Nephron progenitor cell (in vitro differentiated cells): ENCODE data around the gene COL27A1.
"Not testable (repeated sequence)": the region's sequence is repeated elsewhere in the genome, so short reads cannot be mapped to it uniquely, and the experiment has no call there.

ENCODE experiments used
- DNase-seq: peaks from one replicate; pipeline ENCODE4 v3.0.0; 2021
- H3K27ac Mint-ChIP-seq: 2 replicates; pipeline ENCODE4 v1.8.0; 2021; ENCODE audit warnings: mild to moderate bottlenecking, moderate library complexity, mixed read lengths
- H3K27me3 Mint-ChIP-seq: 2 replicates; pipeline ENCODE4 v1.8.0; 2021; ENCODE audit warnings: mild to moderate bottlenecking, low read depth, mixed read lengths; ENCODE audit not compliant: poor library complexity
- H3K36me3 Mint-ChIP-seq: 2 replicates; pipeline ENCODE4 v1.8.0; 2021; ENCODE audit warnings: low read depth, mixed read lengths
- H3K4me1 Mint-ChIP-seq: 2 replicates; pipeline ENCODE4 v1.8.0; 2021; ENCODE audit warnings: mixed read lengths
- H3K4me3 Mint-ChIP-seq: 2 replicates; pipeline ENCODE4 v1.8.0; 2021; ENCODE audit warnings: mild to moderate bottlenecking, moderate library complexity, mixed read lengths
- H3K9me3 Mint-ChIP-seq: 2 replicates; pipeline ENCODE4 v1.8.0; 2021; ENCODE audit warnings: mild to moderate bottlenecking, moderate library complexity, mixed read lengths
- TF ChIP-seq, protein P1 (sequence below): fragments of 200-600 bp; sonication (generic); IDR thresholded peaks from 2 replicates; pipeline ENCODE4 v1.5.0; 2021; ENCODE audit warnings: antibody characterized with exemption

COL27A1 gene

DNA sequence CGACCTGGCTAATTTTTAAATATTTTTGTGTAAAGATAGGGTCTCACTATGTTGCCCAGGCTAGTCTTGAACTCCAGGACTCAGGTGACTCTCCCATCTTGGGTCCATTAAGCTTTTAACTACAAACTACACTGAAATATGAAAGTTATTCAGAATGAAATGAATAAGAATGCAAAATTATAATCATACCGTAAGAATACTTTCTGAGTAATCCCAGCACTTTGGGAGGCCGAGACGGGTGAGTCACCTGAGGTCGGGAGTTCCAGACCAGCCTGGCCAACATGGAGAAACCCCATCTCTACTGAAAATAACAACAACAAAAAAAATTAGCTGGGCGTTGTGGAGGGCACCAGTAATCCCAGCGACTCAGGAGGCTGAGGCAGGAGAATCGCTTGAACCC lies 166.4 kb downstream of the COL27A1 start:
- Mint-ChIP-seq H3K27ac (no peak overlapping the region), H3K4me3 (no peak overlapping the region), H3K27me3 (peaks cover 3% of the 10 kb centered on the region), H3K4me1 (peaks cover under 1% of the 10 kb centered on the region), H3K9me3 (no peaks in the 10 kb centered on the region), H3K36me3 (no peaks in the 10 kb centered on the region)
- no peak for DNase-seq
- TF ChIP-seq, protein P1, sequence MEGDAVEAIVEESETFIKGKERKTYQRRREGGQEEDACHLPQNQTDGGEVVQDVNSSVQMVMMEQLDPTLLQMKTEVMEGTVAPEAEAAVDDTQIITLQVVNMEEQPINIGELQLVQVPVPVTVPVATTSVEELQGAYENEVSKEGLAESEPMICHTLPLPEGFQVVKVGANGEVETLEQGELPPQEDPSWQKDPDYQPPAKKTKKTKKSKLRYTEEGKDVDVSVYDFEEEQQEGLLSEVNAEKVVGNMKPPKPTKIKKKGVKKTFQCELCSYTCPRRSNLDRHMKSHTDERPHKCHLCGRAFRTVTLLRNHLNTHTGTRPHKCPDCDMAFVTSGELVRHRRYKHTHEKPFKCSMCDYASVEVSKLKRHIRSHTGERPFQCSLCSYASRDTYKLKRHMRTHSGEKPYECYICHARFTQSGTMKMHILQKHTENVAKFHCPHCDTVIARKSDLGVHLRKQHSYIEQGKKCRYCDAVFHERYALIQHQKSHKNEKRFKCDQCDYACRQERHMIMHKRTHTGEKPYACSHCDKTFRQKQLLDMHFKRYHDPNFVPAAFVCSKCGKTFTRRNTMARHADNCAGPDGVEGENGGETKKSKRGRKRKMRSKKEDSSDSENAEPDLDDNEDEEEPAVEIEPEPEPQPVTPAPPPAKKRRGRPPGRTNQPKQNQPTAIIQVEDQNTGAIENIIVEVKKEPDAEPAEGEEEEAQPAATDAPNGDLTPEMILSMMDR = no peak

DNA sequence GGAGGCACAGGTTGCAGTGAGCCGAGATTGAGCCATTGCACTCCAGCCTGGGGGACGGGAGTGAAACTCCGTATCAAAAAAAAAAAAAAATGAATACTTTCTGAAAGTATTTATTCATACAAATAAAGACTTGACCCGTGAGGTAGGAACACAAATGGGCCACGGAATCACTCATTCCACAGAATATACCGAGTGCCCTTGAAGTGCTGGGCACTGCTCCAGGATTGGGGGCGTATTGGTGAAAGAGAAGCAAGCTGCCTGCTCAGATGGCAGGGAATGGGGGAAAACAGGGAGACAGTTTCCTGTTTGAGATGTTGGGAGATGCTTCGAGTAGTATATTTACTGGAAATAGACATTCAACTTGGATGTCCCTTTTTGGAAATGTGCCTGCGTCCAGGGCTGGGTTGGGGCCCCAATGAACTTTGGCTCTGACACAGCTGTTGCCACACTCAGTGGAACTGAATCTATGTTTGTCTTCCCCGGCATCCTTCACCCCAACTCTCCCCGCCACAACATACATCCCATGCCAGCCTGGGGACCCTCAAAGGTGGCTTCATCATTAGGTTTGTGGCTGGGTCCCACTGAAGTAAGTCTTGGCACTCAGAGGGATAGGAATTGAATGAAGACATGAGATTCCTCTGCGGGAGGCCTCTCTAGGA lies 167.0 kb downstream of the COL27A1 start:
- not testable (repeated sequence) for H3K4me3 Mint-ChIP-seq, H3K9me3 Mint-ChIP-seq, H3K4me1 Mint-ChIP-seq, H3K36me3 Mint-ChIP-seq, DNase-seq, H3K27me3 Mint-ChIP-seq, H3K27ac Mint-ChIP-seq

DNA sequence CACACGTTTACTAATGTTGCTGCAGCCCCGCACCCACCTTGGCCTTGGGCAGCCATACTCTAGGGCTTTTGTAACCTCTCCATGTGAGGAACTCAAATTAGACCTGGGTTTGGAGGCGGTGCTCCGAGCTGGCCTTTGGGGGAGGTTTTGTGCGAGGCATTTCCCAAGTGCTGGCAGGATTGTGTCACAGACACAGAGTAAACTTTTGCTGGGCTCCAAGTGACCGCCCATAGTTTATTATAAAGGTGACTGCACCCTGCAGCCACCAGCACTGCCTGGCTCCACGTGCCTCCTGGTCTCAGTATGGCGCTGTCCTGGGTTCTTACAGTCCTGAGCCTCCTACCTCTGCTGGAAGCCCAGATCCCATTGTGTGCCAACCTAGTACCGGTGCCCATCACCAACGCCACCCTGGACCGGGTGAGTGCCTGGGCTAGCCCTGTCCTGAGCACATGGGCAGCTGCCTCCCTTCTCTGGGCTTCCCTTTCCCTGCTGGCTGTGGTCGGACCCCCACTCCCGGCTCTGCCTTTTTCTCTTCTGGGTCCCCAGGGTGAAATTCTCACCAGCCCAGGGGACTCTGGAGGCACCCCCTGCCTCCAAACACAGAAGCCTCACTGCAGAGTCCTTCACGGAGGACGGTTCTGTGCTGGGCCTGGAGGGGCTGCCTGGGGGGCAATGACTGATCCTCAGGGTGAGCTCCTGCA lies 167.6 kb downstream of the COL27A1 start, which contains the start of gene ORM1:
Gene ORM1 (plus strand): TSS at position 268 of the 701 bp plus-strand sequence. CDS start 36 bp downstream, at position 304.
- not testable (repeated sequence) for H3K27ac Mint-ChIP-seq, H3K27me3 Mint-ChIP-seq, H3K36me3 Mint-ChIP-seq, H3K4me1 Mint-ChIP-seq, DNase-seq, H3K9me3 Mint-ChIP-seq, H3K4me3 Mint-ChIP-seq

DNA sequence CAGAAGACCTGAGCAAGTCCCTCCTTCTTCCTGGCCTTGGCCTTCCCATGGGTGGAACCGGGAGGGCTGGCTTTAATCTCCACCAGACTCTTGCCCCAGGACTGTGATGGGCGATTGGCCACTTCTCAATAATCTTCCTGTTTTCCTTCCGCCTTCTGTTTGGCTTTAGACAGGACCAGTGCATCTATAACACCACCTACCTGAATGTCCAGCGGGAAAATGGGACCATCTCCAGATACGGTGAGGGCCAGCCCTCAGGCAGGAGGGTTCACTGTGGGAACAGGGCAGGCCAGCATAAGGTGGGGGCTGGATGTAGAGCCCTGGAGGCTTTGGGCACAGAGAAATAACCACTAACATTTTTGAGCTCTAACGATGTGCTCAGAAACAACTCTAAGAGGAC lies 168.5 kb downstream of the COL27A1 start:
- not testable (repeated sequence) for H3K4me1 Mint-ChIP-seq, H3K4me3 Mint-ChIP-seq, DNase-seq, H3K27ac Mint-ChIP-seq, H3K36me3 Mint-ChIP-seq, H3K9me3 Mint-ChIP-seq, H3K27me3 Mint-ChIP-seq

DNA sequence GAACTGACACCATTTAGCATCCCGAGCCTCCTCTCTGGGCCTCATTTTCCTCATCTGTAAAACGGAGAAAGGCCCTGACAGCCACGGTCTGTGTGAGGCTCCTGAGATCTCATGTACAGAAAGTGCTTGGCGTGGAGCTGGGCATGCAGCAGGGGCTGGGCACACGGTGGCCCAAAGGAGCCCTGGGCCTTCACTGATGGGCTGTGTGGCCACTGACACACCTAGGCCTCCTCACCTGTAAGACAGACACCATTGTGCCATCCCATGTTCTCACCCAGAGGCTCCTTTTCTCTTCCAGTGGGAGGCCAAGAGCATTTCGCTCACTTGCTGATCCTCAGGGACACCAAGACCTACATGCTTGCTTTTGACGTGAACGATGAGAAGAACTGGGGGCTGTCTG lies 169.2 kb downstream of the COL27A1 start:
- no peak for DNase-seq
- no peak overlapping the region for H3K27ac Mint-ChIP-seq
- no peaks in the 10 kb centered on the region for H3K9me3 Mint-ChIP-seq
- H3K4me1 Mint-ChIP-seq = no peaks in the 10 kb centered on the region
- no peaks in the 10 kb centered on the region for H3K36me3 Mint-ChIP-seq
- no peak overlapping the region for H3K4me3 Mint-ChIP-seq
- TF ChIP-seq, protein P1 = no peak
- H3K27me3 Mint-ChIP-seq = no peaks in the 10 kb centered on the region

DNA sequence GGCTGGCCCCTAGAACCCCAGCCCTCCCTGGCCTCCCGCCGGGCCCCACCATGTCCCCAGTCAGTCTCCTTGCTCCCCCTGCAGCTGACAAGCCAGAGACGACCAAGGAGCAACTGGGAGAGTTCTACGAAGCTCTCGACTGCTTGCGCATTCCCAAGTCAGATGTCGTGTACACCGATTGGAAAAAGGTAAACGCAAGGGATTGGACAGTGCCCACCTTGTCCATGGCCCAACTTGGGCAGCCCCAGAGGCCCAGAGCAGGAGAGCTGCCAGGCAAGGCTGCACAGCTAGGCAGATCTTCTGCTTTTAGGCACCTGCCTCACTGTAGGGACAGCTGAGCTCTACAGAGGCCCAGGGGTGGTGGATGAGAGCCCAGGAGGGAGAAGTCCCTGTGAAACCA lies 169.6 kb downstream of the COL27A1 start:
- H3K27ac Mint-ChIP-seq, H3K27me3 Mint-ChIP-seq, H3K9me3 Mint-ChIP-seq, H3K4me3 Mint-ChIP-seq, DNase-seq, H3K36me3 Mint-ChIP-seq, H3K4me1 Mint-ChIP-seq: not testable (repeated sequence)

DNA sequence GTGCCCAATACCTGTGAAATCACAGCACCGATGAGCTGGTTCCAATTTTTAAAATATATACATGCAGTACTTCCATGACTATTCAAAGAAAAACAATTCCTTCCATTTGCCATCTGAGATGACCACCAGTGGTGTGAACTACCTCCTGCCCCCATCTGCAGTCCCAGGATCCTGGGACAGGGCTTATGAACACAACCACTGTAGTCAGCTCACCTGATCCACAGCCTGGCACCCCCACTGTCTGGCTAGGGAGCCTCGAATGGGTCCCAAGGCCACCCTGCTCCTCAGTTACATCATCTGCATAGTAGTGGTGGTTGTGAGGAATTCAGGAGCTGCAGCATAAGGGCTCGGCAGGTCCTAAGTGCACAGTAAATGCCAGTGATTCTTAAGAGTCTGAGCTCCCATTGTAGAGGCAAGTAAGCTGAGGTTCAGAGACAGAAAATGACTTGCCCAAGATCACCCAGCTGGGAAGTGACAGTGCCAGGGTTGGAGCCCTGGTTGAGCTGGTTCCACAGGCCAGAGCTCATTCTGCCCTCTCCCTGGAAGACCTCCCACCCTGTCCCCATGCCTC lies 170.4 kb downstream of the COL27A1 start:
- not testable (repeated sequence) for H3K4me1 Mint-ChIP-seq, H3K27me3 Mint-ChIP-seq, H3K4me3 Mint-ChIP-seq, DNase-seq, H3K27ac Mint-ChIP-seq, H3K9me3 Mint-ChIP-seq, H3K36me3 Mint-ChIP-seq

DNA sequence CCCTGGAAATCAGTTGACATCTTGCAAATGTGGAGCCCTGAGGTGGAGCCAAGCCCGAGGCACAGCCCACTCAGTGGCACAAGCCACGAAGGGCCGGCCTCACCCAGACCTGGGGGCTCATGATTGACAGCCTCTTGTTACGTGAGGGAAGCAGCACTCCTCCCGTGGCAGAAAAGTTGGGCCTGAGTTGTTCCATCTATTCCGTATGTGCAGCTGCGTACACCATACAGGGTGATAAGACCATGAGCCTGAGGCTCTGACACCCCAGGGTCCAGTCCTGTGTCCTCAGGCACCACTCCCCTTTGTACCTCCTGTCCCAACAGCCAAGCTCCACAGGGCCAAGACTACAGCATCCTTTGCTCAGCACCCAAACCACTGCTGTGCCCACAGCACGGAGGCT lies 172.4 kb downstream of the COL27A1 start:
- DNase-seq = no peak
- Mint-ChIP-seq H3K4me3 (no peak overlapping the region), H3K4me1 (no peaks in the 10 kb centered on the region), H3K27ac (no peak overlapping the region), H3K9me3 (no peaks in the 10 kb centered on the region), H3K27me3 (no peaks in the 10 kb centered on the region), H3K36me3 (no peaks in the 10 kb centered on the region)
- TF ChIP-seq, protein P1 = no peak

DNA sequence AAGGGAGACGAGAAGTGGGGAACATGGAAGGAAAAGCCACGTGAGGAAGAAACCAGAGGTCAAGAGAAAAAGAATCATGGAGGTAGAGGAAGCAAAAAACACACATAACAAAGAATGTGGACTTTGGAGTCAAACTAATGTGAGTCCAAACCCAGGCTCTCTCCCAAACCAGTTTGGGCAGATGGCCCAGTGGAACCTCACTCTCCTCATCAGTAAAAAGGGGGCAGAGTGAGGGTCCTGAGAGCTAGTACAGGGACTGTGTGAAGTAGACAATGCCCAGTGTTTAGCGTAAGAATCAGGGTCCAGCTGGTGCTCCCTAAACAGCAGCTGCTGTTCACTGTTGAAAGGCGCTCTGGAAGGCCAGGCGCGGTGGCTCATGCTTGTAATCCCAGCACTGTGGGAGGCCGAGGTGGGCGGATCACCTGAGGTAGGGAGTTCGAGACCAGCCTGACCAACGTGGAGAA lies 173.1 kb downstream of the COL27A1 start:
- H3K36me3 Mint-ChIP-seq, H3K4me3 Mint-ChIP-seq, H3K27me3 Mint-ChIP-seq, DNase-seq, H3K9me3 Mint-ChIP-seq, H3K4me1 Mint-ChIP-seq, H3K27ac Mint-ChIP-seq: not testable (repeated sequence)

DNA sequence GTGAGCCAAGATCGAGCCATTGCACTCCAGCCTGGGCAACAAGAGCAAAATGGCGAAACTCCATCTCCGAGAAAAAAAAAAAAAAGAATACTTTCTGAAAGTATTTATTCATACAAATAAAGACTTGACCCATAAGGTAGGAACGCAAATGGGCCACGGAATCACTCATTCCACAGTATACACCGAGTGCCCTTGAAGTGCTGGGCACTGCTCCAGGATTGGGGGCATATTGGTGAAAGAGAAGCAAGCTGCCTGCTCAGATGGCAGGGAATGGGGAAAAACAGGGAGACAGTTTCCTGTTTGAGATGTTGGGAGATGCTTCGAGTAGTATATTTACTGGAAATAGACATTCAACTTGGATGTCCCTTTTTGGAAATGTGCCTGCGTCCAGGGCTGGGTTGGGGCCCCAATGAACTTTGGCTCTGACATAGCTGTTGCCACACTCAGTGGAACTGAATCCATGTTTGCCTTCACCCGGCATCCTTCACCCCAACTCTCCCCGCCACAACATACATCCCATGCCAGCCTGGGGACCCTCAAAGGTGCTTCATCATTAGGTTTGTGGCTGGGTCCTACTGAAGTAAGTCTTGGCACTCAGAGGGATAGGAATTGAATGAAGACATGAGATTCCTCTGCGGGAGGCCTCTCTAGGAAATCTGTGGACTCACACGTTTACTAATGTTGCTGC lies 173.7 kb downstream of the COL27A1 start:
- H3K27ac Mint-ChIP-seq, H3K9me3 Mint-ChIP-seq, H3K4me3 Mint-ChIP-seq, H3K4me1 Mint-ChIP-seq, H3K27me3 Mint-ChIP-seq, H3K36me3 Mint-ChIP-seq, DNase-seq: not testable (repeated sequence)

DNA sequence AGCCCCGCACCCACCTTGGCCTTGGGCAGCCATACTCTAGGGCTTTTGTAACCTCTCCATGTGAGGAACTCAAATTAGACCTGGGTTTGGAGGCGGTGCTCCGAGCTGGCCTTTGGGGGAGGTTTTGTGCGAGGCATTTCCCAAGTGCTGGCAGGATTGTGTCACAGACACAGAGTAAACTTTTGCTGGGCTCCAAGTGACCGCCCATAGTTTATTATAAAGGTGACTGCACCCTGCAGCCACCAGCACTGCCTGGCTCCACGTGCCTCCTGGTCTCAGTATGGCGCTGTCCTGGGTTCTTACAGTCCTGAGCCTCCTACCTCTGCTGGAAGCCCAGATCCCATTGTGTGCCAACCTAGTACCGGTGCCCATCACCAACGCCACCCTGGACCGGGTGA lies 174.3 kb downstream of the COL27A1 start, which contains the start of gene ORM2:
Gene ORM2 (plus strand): TSS at position 245 of the 398 bp plus-strand sequence. CDS start 36 bp downstream, at position 281.
- not testable (repeated sequence) for H3K4me1 Mint-ChIP-seq

More for the DNA sequence above, 174.3 kb downstream of the COL27A1 start, which contains the start of gene ORM2:
- DNase-seq, H3K27ac Mint-ChIP-seq, H3K36me3 Mint-ChIP-seq, H3K27me3 Mint-ChIP-seq, H3K4me3 Mint-ChIP-seq, H3K9me3 Mint-ChIP-seq: not testable (repeated sequence)
